Naive thymus-derived CD4-positive, alpha-beta T cell (primary cell): ENCODE measurements around the gene BANK1. TPM values are rescaled to one million over a fixed set of nuclear protein-coding genes. Genes with fewer than 3 reads are reported as not detected.
"Not testable (repeated sequence)": the region's sequence is repeated elsewhere in the genome, so short reads cannot be mapped to it uniquely, and the experiment has no call there.

Experiments used
- ATAC-seq: fragments of 150-1000 bp; cut with Tn5 transposase; 2 replicates; pipeline ENCODE4 v1.10.0; 2021; ENCODE audit warnings: mild to moderate bottlenecking, moderate library complexity
- CTCF ChIA-PET: fragments of 350-600 bp; sonication (Branson Sonifier 250); formaldehyde crosslinking; loops from one replicate; lab custom pipeline; 2021; ENCODE audit warnings: antibody characterized with exemption; lab: Charles Lee
- POLR2A ChIA-PET: fragments of 350-600 bp; sonication (Branson Sonifier 250); formaldehyde crosslinking; loops from one replicate; lab custom pipeline; 2021; ENCODE audit warnings: antibody characterized with exemption, inconsistent platforms; lab: Charles Lee
- DNase-seq, 9 donors: peaks; one replicate each; pipeline versions ENCODE4 v3.0.0 to v3.0.0-alpha.2; 2020 to 2022; ENCODE audit warnings: mixed read lengths in 1 of 9
- H3K27ac ChIP-seq: one replicate; pipeline ENCODE4 v1.7.0; 2013; ENCODE audit warnings: mild to moderate bottlenecking, low read depth, low read length, moderate library complexity
- H3K27me3 ChIP-seq, 2 donors: one replicate each; pipeline ENCODE4 v1.7.0; 2013; ENCODE audit warnings: low read length in 2 of 2, mild to moderate bottlenecking in 2 of 2, moderate library complexity in 2 of 2; ENCODE audit not compliant: control insufficient read depth in 2 of 2, insufficient read depth in 2 of 2
- H3K36me3 ChIP-seq, 3 experiments: 1 replicate in 2 of 3; 2 replicates in 1 of 3; pipeline ENCODE4 v1.7.0; 2013; ENCODE audit warnings: low read length in 3 of 3, mild to moderate bottlenecking in 3 of 3, moderate library complexity in 1 of 3; ENCODE audit not compliant: insufficient read depth in 3 of 3, control insufficient read depth in 2 of 3
- H3K4me1 ChIP-seq, 2 donors: one replicate each; pipeline ENCODE4 v1.7.0; 2013; ENCODE audit warnings: low read length in 2 of 2, mild to moderate bottlenecking in 2 of 2, moderate library complexity in 1 of 2; ENCODE audit not compliant: control insufficient read depth in 2 of 2, insufficient read depth in 2 of 2
- H3K4me3 ChIP-seq: 2 replicates; pipeline ENCODE4 v1.7.0; 2013; ENCODE audit warnings: mild to moderate bottlenecking, low read length
- H3K9me3 ChIP-seq, 3 experiments: 1 replicate in 2 of 3; 2 replicates in 1 of 3; pipeline ENCODE4 v1.7.0; 2013; ENCODE audit warnings: low read length in 3 of 3; ENCODE audit not compliant: control insufficient read depth in 2 of 3
- H3K27ac Mint-ChIP-seq, 9 donors: one replicate each; pipeline ENCODE4 v1.8.0; 2020 to 2022; ENCODE audit warnings: mixed read lengths in 9 of 9, mild to moderate bottlenecking in 8 of 9, moderate library complexity in 5 of 9, inconsistent platforms in 2 of 9
- H3K27me3 Mint-ChIP-seq, 5 donors: one replicate each; pipeline ENCODE4 v1.8.0; 2021 to 2022; ENCODE audit warnings: mixed read lengths in 5 of 5, mild to moderate bottlenecking in 1 of 5
- H3K36me3 Mint-ChIP-seq, 5 donors: one replicate each; pipeline ENCODE4 v1.8.0; 2020 to 2022; ENCODE audit warnings: mixed read lengths in 5 of 5, mild to moderate bottlenecking in 3 of 5, inconsistent platforms in 1 of 5
- H3K4me1 Mint-ChIP-seq, 7 donors: one replicate each; pipeline ENCODE4 v1.8.0; 2020 to 2022; ENCODE audit warnings: mixed read lengths in 7 of 7, mild to moderate bottlenecking in 3 of 7, inconsistent platforms in 1 of 7
- H3K4me3 Mint-ChIP-seq, 10 donors: one replicate each; pipeline ENCODE4 v1.8.0; 2020 to 2022; ENCODE audit warnings: mild to moderate bottlenecking in 10 of 10, mixed read lengths in 10 of 10, moderate library complexity in 6 of 10, inconsistent platforms in 2 of 10
- H3K9me3 Mint-ChIP-seq, 11 donors: one replicate each; pipeline ENCODE4 v1.8.0; 2020 to 2022; ENCODE audit warnings: mixed read lengths in 11 of 11, mild to moderate bottlenecking in 4 of 11, inconsistent platforms in 1 of 11, moderate library complexity in 1 of 11
- intact Hi-C, 2 donors: fragments of 100-400 bp; cut with micrococcal nuclease; formaldehyde crosslinking; loops; one replicate each; pipeline ENCODE4 v1.15.1; 2023
- polyA plus RNA-seq, 2 donors: library from polyadenylated mRNA; unstranded; fragments of 300-500 nt; fragmentation: Illumina TruSeq; gene quantifications; one replicate each; pipeline ENCODE4 v1.2.3, GENCODE V29; 2021
- total RNA-seq, 6 experiments: library from RNA in 5 of 6; stranded (reverse) in 5 of 6; gene quantifications; 1 replicate in 5 of 6; 2 replicates in 1 of 6; pipeline ENCODE4 v1.2.3 and lab custom pipeline; 2021 to 2026

BANK1 gene
- total and polyA plus RNA-seq, 7 experiments from 2014 or later: 0.22 to 8.3 (median 0.54) TPM

- ATAC-seq (no peak), DNase-seq (no peak)
- no peak overlapping the region for H3K27ac ChIP-seq
- no peak overlapping the region for H3K27ac Mint-ChIP-seq
- H3K4me3 Mint-ChIP-seq: no peak overlapping the region
- H3K36me3 ChIP-seq: no peaks in the 10 kb centered on the region
- H3K27me3 ChIP-seq: no peaks in the 10 kb centered on the region
- ChIA-PET CTCF (no interaction called here), POLR2A (no interaction called here)
- H3K4me1 ChIP-seq: no peaks in the 10 kb centered on the region
- H3K9me3 Mint-ChIP-seq: peaks cover 0 to 15% (median 6%) of the 10 kb centered on the region in 11 donors
- no peaks in the 10 kb centered on the region for H3K4me1 Mint-ChIP-seq
- peaks cover 0 to 9% (median 0%) of the 10 kb centered on the region in 5 donors for H3K27me3 Mint-ChIP-seq
- no peak overlapping the region for H3K4me3 ChIP-seq
- intact Hi-C loops: no loop called here
- no peaks in the 10 kb centered on the region for H3K36me3 Mint-ChIP-seq
- H3K9me3 ChIP-seq: no peaks in the 10 kb centered on the region
Measured at GRCh38 chr4:101888472-101888871, 97.9 kb downstream of the BANK1 start.

- H3K4me1 ChIP-seq, H3K27me3 Mint-ChIP-seq, H3K36me3 ChIP-seq, H3K4me3 Mint-ChIP-seq, H3K36me3 Mint-ChIP-seq, H3K27ac ChIP-seq, CTCF ChIA-PET, H3K27ac Mint-ChIP-seq, H3K4me1 Mint-ChIP-seq, H3K27me3 ChIP-seq, POLR2A ChIA-PET, H3K9me3 ChIP-seq, H3K9me3 Mint-ChIP-seq, ATAC-seq, DNase-seq, intact Hi-C loops, H3K4me3 ChIP-seq: not testable (repeated sequence)
Measured at GRCh38 chr4:101905527-101905926, 115.0 kb downstream of the BANK1 start.

- ChIA-PET CTCF (no interaction called here), POLR2A (no interaction called here)
- H3K36me3 Mint-ChIP-seq: no peaks in the 10 kb centered on the region
- H3K4me1 Mint-ChIP-seq: no peaks in the 10 kb centered on the region
- ATAC-seq: no peak
- peaks cover 0 to 16% (median 6%) of the 10 kb centered on the region in 11 donors for H3K9me3 Mint-ChIP-seq
- Histone ChIP-seq H3K27me3 (no peaks in the 10 kb centered on the region), H3K4me3 (no peak overlapping the region), H3K4me1 (no peaks in the 10 kb centered on the region), H3K27ac (no peak overlapping the region), H3K9me3 (no peaks in the 10 kb centered on the region), H3K36me3 (no peaks in the 10 kb centered on the region)
- H3K4me3 Mint-ChIP-seq: no peak overlapping the region
- intact Hi-C loops: no loop called here
- no peak for DNase-seq
- H3K27me3 Mint-ChIP-seq: peaks cover 0 to 3% (median 0%) of the 10 kb centered on the region in 5 donors
- H3K27ac Mint-ChIP-seq: no peak overlapping the region
Measured at GRCh38 chr4:101910786-101911373, 120.3 kb downstream of the BANK1 start.

GRCh38 chr4:101911616-101912015, 121.1 kb downstream of the BANK1 start:
- no peak overlapping the region for H3K27ac Mint-ChIP-seq
- ATAC-seq (no peak), DNase-seq (no peak)
- H3K9me3 ChIP-seq: no peaks in the 10 kb centered on the region
- no peak overlapping the region for H3K4me3 ChIP-seq
- ChIA-PET CTCF (no interaction called here), POLR2A (no interaction called here)
- no peaks in the 10 kb centered on the region for H3K36me3 ChIP-seq
- no peaks in the 10 kb centered on the region for H3K4me1 Mint-ChIP-seq
- intact Hi-C loops: no loop called here
- H3K36me3 Mint-ChIP-seq: no peaks in the 10 kb centered on the region
- H3K4me1 ChIP-seq: no peaks in the 10 kb centered on the region
- no peaks in the 10 kb centered on the region for H3K27me3 ChIP-seq
- H3K4me3 Mint-ChIP-seq: no peak overlapping the region
- no peak overlapping the region for H3K27ac ChIP-seq
- peaks cover 0 to 3% (median 0%) of the 10 kb centered on the region in 5 donors for H3K27me3 Mint-ChIP-seq
- H3K9me3 Mint-ChIP-seq: peaks cover 0 to 11% (median 4%) of the 10 kb centered on the region in 11 donors

- Histone ChIP-seq H3K9me3 (no peaks in the 10 kb centered on the region), H3K27ac (no peak overlapping the region), H3K4me3 (no peak overlapping the region), H3K27me3 (no peaks in the 10 kb centered on the region), H3K36me3 (no peaks in the 10 kb centered on the region), H3K4me1 (no peaks in the 10 kb centered on the region)
- peaks cover 0 to 9% (median 3%) of the 10 kb centered on the region in 11 donors for H3K9me3 Mint-ChIP-seq
- no peak for ATAC-seq
- ChIA-PET POLR2A (no interaction called here), CTCF (no interaction called here)
- no peaks in the 10 kb centered on the region for H3K36me3 Mint-ChIP-seq
- H3K27ac Mint-ChIP-seq: no peak overlapping the region
- H3K4me1 Mint-ChIP-seq: no peaks in the 10 kb centered on the region
- no peak overlapping the region for H3K4me3 Mint-ChIP-seq
- no peak for DNase-seq
- peaks cover 0 to 3% (median 0%) of the 10 kb centered on the region in 5 donors for H3K27me3 Mint-ChIP-seq
- intact Hi-C loops: no loop called here
Measured at GRCh38 chr4:101914761-101915160, 124.2 kb downstream of the BANK1 start.

- no peak for DNase-seq
Measured at GRCh38 chr4:101919373-101919977, 128.9 kb downstream of the BANK1 start.

GRCh38 chr4:101921370-101921769, 130.8 kb downstream of the BANK1 start:
- Histone ChIP-seq H3K27ac (no peak overlapping the region), H3K4me3 (no peak overlapping the region), H3K4me1 (no peaks in the 10 kb centered on the region), H3K9me3 (no peaks in the 10 kb centered on the region), H3K27me3 (no peaks in the 10 kb centered on the region), H3K36me3 (no peaks in the 10 kb centered on the region)
- H3K27ac Mint-ChIP-seq: no peak overlapping the region
- no peaks in the 10 kb centered on the region for H3K4me1 Mint-ChIP-seq
- peaks cover 0 to 9% (median 0%) of the 10 kb centered on the region in 5 donors for H3K27me3 Mint-ChIP-seq
- no peak for ATAC-seq
- H3K9me3 Mint-ChIP-seq: peaks cover 0 to 2% (median 0%) of the 10 kb centered on the region in 11 donors
- no peak overlapping the region for H3K4me3 Mint-ChIP-seq
- CTCF ChIA-PET: no interaction called here
- intact Hi-C loops: no loop called here
- no peak for DNase-seq
- H3K36me3 Mint-ChIP-seq: no peaks in the 10 kb centered on the region
- POLR2A ChIA-PET: no interaction called here

More at GRCh38 chr4:101919373-101919977, 128.9 kb downstream of the BANK1 start:
- intact Hi-C loops: no loop called here
- H3K4me3 Mint-ChIP-seq: no peak overlapping the region
- H3K27ac Mint-ChIP-seq: no peak overlapping the region
- CTCF ChIA-PET: no interaction called here
- Histone ChIP-seq H3K9me3 (no peaks in the 10 kb centered on the region), H3K4me3 (no peak overlapping the region), H3K27ac (no peak overlapping the region), H3K27me3 (no peaks in the 10 kb centered on the region), H3K4me1 (no peaks in the 10 kb centered on the region), H3K36me3 (no peaks in the 10 kb centered on the region)
- POLR2A ChIA-PET: no interaction called here
- H3K4me1 Mint-ChIP-seq: no peaks in the 10 kb centered on the region
- H3K9me3 Mint-ChIP-seq: peaks cover 0 to 2% (median 0%) of the 10 kb centered on the region in 11 donors
- H3K36me3 Mint-ChIP-seq: no peaks in the 10 kb centered on the region
- no peak for ATAC-seq
- H3K27me3 Mint-ChIP-seq: peaks cover 0 to 9% (median 0%) of the 10 kb centered on the region in 5 donors
